Dermis blood vessel endothelial cell (primary cell): ENCODE results near the gene CLRN3. TPM values are rescaled to one million over a fixed set of nuclear protein-coding genes. Genes with fewer than 3 reads are reported as not detected.

Source experiments
- DNase-seq: peaks from one replicate; pipeline ENCODE4 v3.0.0; 2010
- total RNA-seq: library from RNA; depleted of rRNA; stranded (reverse); fragments of >200 nt; gene quantifications from 2 replicates; pipeline ENCODE4 v1.2.3, GENCODE V29; 2014

Gene CLRN3
- 0.19 TPM in 1 of 2 replicates, not detected in the other for total RNA-seq

GRCh38 chr10:127892743-127893142, at the start of gene CLRN3:
Gene CLRN3, minus strand, starts transcription at chr10:127892941. Its CDS starts 157 bp downstream, at chr10:127892784.
- no peak for DNase-seq

GRCh38 chr10:127940866-127941640, 48.3 kb upstream of the CLRN3 start:
- DNase-seq = no peak

GRCh38 chr10:127939786-127940330, 47.1 kb upstream of the CLRN3 start:
- DNase-seq = no peak

- DNase-seq = no peak
These were observed 45.2 kb upstream of the CLRN3 start for GRCh38 chr10:127937915-127938463.

GRCh38 chr10:127937069-127937468, 44.3 kb upstream of the CLRN3 start:
- DNase-seq = no peak

- peak; percentile 33 for DNase-seq
These were observed 42.4 kb upstream of the CLRN3 start for GRCh38 chr10:127935071-127935561.

- DNase-seq = no peak
These were observed 41.6 kb upstream of the CLRN3 start for GRCh38 chr10:127934383-127934782.

GRCh38 chr10:127933271-127933670, 40.5 kb upstream of the CLRN3 start:
- no peak for DNase-seq

GRCh38 chr10:127932521-127933270, 40.0 kb upstream of the CLRN3 start:
- DNase-seq = no peak

GRCh38 chr10:127928021-127928806, 35.5 kb upstream of the CLRN3 start:
- peak; percentile 79 for DNase-seq

- peak; percentile 69 for DNase-seq
These were observed 33.7 kb upstream of the CLRN3 start for GRCh38 chr10:127926455-127926854.

- peak; percentile 38 for DNase-seq
These were observed 32.9 kb upstream of the CLRN3 start for GRCh38 chr10:127925471-127926207.

- DNase-seq = no peak
These were observed 30.9 kb upstream of the CLRN3 start for GRCh38 chr10:127923646-127924045.

GRCh38 chr10:127922675-127923366, 30.1 kb upstream of the CLRN3 start:
- DNase-seq = peak; percentile 92

GRCh38 chr10:127922206-127922605, 29.5 kb upstream of the CLRN3 start:
- no peak for DNase-seq

GRCh38 chr10:127921753-127922145, 29.0 kb upstream of the CLRN3 start:
- peak; percentile 60 for DNase-seq

GRCh38 chr10:127921075-127921752, 28.5 kb upstream of the CLRN3 start:
- no peak for DNase-seq

GRCh38 chr10:127920306-127921074, 27.7 kb upstream of the CLRN3 start:
- DNase-seq = no peak
